GM18907 (cell line): ENCODE results near the gene GET4.

ENCODE experiments used
- ATAC-seq: cut with Tn5 transposase; IDR thresholded peaks from one replicate; pipeline ENCODE4 v1.9.1; 2021; ENCODE audit warnings: mild to moderate bottlenecking, moderate library complexity; ENCODE audit not compliant: unreplicated experiment

GET4 gene

DNA sequence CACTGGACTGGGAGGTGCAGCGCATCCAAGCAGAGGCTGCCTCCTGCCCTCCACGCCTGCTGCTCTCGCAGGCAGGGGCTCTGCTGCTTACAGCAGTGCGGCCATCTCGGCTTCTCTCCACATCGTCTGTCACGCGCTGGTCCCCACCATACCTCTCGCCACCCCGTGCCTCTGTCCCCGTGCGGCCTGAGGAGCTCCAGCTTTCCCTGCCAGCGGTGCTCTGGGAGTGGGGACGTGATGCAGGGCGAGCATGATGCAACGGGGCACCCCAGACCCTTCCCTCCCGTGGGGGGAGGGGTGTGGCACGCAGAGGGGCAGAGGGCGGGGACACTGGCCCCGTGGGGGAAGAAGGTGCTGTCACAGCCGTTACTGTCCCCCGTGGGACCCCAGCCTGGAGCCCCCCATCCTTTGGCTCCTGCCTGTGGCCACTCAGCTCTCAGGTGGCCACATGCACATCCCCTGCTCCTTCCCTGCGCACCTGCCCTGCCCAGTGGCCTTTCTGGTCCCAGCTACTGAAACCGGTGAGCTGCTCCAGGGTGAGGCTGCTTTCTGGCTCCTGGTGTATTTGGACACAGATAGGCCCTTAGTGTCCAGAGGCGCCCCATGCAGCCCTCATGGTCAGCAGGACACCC, 9.0 kb downstream of the GET4 start:
- no peak for ATAC-seq

GRCh38 chr7:885893-886625, 9.7 kb downstream of the GET4 start:
- no peak for ATAC-seq

GRCh38 chr7:886626-887487, 10.5 kb downstream of the GET4 start:
- no peak for ATAC-seq

GRCh38 chr7:887488-887820, 11.1 kb downstream of the GET4 start:
- no peak for ATAC-seq

DNA sequence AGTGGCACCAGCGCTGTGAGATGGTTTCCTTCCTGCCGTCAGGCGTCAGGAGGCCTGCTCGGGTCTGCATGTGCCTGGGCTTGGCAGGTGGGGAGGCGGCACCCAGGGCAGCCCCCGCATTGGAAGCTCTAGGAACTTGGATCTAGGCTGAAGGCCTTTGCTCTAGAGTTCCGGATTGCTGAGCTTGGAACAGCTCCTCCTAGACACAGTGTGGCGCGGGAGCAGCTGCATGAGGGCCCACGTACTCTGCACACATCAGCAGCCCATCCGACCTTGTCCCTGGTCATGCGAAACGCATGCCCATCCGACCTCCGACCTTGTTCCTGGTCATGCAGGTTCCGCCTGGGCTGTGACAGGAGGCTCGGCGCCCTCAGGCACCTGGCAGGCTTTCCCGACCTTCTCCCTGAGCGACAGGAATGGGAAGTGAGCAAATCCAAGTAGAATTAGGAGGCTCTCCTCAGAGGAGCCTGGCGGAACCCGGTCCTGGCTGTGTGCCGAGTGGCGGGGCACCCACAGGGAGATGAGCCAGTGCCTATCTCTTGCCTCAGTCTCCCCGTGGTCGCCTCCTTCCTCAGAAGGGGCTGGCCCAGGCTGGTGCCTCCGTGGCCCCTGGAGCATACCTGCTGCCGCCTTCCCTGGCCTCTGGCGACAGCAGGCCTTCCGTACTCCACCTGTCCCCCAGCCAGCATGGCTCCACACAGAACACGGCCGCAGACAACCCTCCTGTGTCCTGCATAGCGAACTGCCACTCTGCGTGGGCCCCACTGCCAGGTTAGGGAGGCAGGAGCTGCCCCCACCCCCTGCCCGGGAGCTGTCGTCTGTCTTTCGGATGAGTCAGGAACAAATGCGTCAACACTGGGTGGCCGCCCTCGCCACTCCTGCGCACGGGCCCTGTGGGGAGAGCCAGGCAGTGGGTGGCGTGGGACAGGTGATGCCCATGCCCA, 12.0 kb downstream of the GET4 start:
- ATAC-seq, result no peak

GRCh38 chr7:889025-889390, 12.7 kb downstream of the GET4 start:
- no peak for ATAC-seq

DNA sequence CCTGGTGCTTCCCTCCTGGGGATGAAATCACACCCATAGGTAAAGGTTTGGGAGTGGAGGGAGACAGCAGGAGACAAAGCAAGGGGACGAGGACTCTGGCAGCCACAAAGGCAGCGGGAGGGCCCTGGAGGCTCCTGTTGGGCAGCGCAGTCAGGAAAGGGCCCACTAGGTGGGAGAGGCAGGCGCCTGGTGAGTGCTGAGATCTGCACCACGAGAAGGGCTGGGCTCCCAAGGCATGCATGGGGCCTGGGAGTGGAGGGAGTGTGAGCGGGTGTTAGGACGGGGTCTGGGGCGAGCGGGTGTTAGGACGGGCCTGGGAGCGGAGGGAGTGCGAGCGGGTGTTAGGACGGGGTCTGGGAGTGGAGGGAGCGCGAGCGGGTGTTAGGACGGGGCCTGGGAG, 13.0 kb downstream of the GET4 start:
- no peak for ATAC-seq

- no peak for ATAC-seq
Measured at GRCh38 chr7:890868-891267, 14.5 kb downstream of the GET4 start.

DNA sequence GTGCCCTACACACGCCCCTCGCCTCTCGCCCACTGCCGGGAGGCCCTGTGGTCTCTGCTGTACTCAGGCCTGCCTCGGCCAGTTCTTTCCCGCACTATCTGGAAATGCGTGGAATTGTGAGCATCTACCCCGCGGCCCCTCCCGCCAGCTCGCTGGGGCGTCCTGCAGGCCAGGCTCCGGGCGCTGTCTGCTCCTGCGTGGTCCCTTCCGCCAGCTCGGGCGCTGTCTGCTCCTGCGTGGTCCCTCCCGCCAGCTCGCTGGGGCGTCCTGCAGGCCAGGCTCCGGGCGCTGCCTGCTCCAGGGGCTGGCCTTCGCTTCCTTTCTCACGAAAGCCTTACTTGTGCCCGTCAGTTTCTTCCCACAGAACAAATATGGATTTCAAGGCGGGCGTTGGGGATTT, 14.9 kb downstream of the GET4 start:
- no peak for ATAC-seq

- no peak for ATAC-seq
Measured at GRCh38 chr7:891805-892204, 15.5 kb downstream of the GET4 start.

DNA sequence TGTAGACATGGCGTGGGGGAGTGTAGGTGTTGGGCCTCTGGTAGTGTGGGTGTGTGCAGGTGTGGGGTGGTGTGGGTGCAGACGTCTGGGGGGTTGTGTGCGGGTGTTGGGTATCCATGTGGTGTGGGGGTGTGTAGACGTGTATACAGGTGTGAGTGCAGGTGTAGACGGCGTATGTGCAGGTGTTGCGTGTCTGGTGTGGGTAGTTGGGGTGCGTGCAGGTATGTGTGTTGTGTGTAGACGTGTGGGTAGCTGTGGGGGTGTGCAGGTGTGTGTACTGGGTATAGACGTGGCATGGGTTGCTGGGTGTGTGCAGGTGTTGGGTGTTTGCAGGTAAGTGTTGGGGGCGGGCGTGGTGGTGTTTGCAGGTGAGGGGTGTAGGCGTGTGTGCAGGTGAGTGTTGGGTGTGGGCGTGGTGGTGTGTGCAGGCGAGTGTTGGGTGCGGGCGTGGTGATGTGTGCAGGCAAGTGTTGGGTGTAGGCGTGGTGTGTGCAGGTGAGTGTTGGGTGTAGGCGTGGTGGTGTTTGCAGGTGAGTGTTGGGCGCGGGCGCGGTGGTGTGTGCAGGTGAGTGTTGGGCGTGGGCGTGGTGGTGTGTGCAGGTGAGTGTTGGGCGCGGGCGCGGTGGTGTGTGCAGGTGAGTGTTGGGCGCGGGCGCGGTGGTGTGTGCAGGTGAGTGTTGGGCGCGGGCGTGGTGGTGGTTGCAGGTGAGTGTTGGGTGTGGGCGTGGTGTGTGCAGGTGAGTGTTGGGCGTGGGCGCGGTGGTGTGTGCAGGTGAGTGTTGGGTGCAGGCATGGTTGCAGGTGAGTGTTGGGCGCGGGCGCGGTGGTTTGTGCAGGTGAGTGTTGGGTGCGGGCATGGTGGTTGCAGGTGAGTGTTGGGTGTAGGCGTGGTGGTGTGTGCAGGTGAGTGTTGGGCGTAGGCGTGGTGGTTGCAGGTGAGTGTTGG, 16.6 kb downstream of the GET4 start:
- ATAC-seq, result no peak

DNA sequence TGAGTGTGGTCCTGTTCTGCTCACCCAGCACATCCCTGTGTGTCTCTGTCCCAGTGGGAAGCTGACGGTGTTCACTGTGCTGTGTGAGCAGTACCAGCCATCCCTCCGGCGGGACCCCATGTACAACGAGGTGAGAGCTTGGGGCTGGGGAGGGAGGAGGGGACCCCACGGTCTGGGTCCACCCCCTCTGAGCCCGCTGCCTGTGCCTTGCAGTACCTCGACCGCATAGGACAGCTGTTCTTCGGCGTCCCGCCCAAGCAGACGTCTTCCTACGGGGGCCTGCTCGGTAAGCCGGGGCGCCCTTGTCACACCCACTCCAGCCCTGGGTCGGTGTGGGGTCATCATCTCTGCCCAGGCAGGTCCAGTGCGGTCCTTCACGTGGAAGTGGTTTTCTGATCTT, 17.3 kb downstream of the GET4 start:
- no peak for ATAC-seq

GRCh38 chr7:894164-894867, 18.0 kb downstream of the GET4 start:
- no peak for ATAC-seq

DNA sequence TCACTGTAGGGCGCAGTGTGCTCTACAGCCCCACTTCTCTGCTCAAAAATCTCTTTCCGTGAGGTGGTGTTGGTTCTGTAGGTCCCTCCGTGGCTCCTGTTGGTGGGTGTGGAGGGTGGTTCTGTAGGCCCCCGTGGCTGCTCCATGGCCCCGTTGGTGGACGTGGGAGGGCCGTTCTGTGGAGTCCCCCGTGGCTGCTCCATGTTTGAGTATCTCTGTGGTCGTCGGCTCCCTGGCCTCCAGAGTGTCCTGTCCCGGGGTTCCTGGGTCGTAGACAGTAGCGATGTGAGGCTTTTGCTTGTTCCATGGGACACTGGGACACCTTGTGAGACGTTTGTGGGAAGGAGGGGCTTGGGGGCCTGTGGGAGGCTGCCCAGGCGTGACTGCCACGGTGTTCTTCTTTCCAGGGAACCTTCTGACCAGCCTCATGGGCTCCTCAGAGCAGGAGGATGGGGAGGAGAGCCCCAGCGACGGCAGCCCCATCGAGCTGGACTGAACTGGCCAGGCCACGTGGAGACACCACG, 18.6 kb downstream of the GET4 start:
- ATAC-seq, result no peak

DNA sequence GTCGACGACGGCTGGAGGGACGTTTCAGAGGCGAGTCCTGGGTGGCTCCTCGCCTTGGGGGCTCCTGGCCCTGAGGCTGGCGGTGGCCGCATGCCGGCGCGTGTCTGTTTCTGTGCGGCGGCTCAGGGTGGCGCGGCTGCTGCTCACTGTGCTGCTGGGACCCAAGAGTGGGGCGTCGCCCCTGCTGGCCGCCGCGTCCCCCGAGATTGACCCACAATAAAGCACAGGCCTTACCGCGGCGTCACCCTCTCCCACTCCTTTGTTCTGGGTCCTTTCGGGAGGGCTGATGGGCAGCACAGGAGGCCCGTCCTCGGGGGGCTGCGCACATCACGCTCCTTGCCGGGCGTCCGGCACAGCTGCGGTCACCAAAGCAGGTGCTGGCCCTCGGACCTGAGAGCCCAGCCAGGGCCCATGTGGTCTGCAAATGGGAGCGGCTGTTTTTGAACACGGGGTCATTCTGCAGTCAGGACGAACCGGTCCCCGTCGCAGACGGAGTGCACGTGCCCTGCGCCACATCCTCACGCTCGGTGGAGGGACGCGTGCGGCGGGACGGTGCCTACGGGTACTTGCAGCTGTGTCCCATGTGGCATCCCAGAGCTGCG, 19.2 kb downstream of the GET4 start:
- ATAC-seq, result no peak

DNA sequence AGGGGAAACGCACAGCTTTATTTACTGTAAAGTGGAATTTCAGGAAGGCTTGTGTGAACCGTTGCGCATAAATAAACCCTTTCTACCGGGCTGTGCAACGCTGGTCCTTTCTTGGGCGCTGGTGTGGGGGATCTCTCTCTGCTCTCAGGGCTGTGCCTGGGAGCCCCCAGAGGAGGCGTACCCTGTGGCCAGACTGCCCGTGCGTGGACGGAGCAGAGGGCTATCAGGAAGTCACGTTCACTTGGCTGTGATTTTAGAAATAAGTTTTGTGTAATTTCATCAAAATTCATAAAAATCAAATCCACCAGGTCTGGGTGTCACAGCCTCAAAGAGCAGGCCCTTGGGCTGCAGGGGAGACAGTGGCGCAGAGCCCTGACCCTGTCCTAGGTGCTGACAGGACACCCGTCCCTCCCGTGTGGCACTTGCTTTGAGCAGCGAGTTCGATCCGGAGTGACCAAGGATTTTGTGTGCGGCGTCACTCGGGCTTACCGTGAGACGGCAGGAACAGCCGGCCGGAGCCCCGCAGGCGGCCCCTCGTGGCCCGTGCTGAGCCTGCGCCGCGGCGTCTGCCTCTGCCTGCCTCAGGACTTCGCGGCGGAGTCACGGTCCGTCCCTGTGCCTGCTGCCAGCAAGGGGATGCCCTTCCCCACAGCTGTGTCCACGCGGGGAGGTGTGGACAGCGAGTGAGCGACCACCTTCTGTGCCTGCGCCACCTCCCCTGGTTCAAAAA, 20.2 kb downstream of the GET4 start:
- no peak for ATAC-seq

GRCh38 chr7:897086-897485, 20.7 kb downstream of the GET4 start:
- no peak for ATAC-seq
